Fibroblast of lung (primary cell): Measurements from ENCODE around the gene AK4.

ENCODE experiments used
- EZH2 ChIP-seq: IDR thresholded peaks from 2 replicates; pipeline ENCODE4 v1.5.1; 2012; ENCODE audit warnings: low read length, control low read depth, mild to moderate bottlenecking; ENCODE audit errors: missing control alignments
- TF ChIP-seq, protein P1 (sequence below), 2 donors: IDR thresholded peaks in 1 of 2; conservative IDR thresholded peaks in 1 of 2; 1 replicate in 1 of 2; 2 replicates in 1 of 2; pipeline ENCODE4 v1.5.1; 2011 to 2012; ENCODE audit warnings: low read length in 2 of 2, control low read depth in 1 of 2, inconsistent platforms in 1 of 2, low read depth in 1 of 2, mild to moderate bottlenecking in 1 of 2

GRCh38 chr1:65233782-65234181 is 85.8 kb downstream of the AK4 start:
- TF ChIP-seq EZH2, result no peak
- TF ChIP-seq, protein P1, sequence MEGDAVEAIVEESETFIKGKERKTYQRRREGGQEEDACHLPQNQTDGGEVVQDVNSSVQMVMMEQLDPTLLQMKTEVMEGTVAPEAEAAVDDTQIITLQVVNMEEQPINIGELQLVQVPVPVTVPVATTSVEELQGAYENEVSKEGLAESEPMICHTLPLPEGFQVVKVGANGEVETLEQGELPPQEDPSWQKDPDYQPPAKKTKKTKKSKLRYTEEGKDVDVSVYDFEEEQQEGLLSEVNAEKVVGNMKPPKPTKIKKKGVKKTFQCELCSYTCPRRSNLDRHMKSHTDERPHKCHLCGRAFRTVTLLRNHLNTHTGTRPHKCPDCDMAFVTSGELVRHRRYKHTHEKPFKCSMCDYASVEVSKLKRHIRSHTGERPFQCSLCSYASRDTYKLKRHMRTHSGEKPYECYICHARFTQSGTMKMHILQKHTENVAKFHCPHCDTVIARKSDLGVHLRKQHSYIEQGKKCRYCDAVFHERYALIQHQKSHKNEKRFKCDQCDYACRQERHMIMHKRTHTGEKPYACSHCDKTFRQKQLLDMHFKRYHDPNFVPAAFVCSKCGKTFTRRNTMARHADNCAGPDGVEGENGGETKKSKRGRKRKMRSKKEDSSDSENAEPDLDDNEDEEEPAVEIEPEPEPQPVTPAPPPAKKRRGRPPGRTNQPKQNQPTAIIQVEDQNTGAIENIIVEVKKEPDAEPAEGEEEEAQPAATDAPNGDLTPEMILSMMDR (conservative IDR thresholded peaks at IDR 0.05 in 1 of 2, IDR thresholded peaks at IDR 0.05 in 1 of 2; ENCODE audit: low read depth in 1 of 2, low read length in 2 of 2), result no peak
